ENCODE measurements around the gene CAMSAP3. TPM values are rescaled to one million over a fixed set of nuclear protein-coding genes. Genes with fewer than 3 reads are reported as not detected.

Gene CAMSAP3
- total RNA-seq, 1 experiment from 2014 or later, result 28.4 TPM

- H2BK5ac ChIP-seq (ENCODE audit: insufficient read length, low read length), result no peak overlapping the region
- H4K91ac ChIP-seq (ENCODE audit: insufficient read length, low read depth, low read length), result no peak overlapping the region
- H3K79me2 ChIP-seq (ENCODE audit: insufficient read depth, low read length), result peaks cover 28% of the 10 kb centered on the region; the same call in 1 of the 2 replicates
- TF ChIP-seq, protein P1, sequence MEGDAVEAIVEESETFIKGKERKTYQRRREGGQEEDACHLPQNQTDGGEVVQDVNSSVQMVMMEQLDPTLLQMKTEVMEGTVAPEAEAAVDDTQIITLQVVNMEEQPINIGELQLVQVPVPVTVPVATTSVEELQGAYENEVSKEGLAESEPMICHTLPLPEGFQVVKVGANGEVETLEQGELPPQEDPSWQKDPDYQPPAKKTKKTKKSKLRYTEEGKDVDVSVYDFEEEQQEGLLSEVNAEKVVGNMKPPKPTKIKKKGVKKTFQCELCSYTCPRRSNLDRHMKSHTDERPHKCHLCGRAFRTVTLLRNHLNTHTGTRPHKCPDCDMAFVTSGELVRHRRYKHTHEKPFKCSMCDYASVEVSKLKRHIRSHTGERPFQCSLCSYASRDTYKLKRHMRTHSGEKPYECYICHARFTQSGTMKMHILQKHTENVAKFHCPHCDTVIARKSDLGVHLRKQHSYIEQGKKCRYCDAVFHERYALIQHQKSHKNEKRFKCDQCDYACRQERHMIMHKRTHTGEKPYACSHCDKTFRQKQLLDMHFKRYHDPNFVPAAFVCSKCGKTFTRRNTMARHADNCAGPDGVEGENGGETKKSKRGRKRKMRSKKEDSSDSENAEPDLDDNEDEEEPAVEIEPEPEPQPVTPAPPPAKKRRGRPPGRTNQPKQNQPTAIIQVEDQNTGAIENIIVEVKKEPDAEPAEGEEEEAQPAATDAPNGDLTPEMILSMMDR (conservative IDR thresholded peaks at IDR 0.05), result no peak
- H2BK12ac ChIP-seq (ENCODE audit: insufficient read length, low read depth, low read length), result no peak overlapping the region
- DNase-seq, result no peak
- H3K79me1 ChIP-seq (ENCODE audit: insufficient read depth, low read depth, low read length, poor library complexity, severe bottlenecking), result peaks cover 20% of the 10 kb centered on the region
- H3K14ac ChIP-seq (ENCODE audit: insufficient read depth, low read length), result no peak overlapping the region
- H2BK15ac ChIP-seq (ENCODE audit: low read depth, low read length), result no peak overlapping the region
- H3K27me3 ChIP-seq (ENCODE audit: insufficient read depth, low read length), result peaks cover 2% of the 10 kb centered on the region; the same call in 1 of the 2 replicates
- no peaks in the 10 kb centered on the region; the same call in 1 of the 2 replicates for H3K27me3 Mint-ChIP-seq (ENCODE audit: low read depth)
- no peaks in the 10 kb centered on the region for H3K4me1 ChIP-seq (ENCODE audit: insufficient read depth, low read length)
- no peak overlapping the region for H3K23ac ChIP-seq (ENCODE audit: insufficient read length, low read depth, low read length)
- no peak overlapping the region for H3K27ac ChIP-seq (ENCODE audit: insufficient read length, low read depth, low read length)
- no peak overlapping the region for H3T11ph ChIP-seq (ENCODE audit: low read length)
- H3K23me2 ChIP-seq (ENCODE audit: insufficient read length, low read depth, low read length, poor library complexity, severe bottlenecking), result peaks cover 14% of the 10 kb centered on the region
- no peak overlapping the region for H2AK5ac ChIP-seq (ENCODE audit: insufficient read length, low read length)
- no peaks in the 10 kb centered on the region for H4K20me1 ChIP-seq (ENCODE audit: control insufficient read depth, insufficient read depth, insufficient read length)
- H3K9me3 ChIP-seq (ENCODE audit: control insufficient read depth, low read depth, low read length), result no peaks in the 10 kb centered on the region
- no peak overlapping the region for H3K4ac ChIP-seq (ENCODE audit: low read depth, low read length)
- H2AFZ ChIP-seq (ENCODE audit: low read length), result no peak overlapping the region
- no peak overlapping the region for H4K8ac ChIP-seq (replicated peaks; ENCODE audit: insufficient read length, low read depth, low read length)
- no CpG with 5 or more reads among the region's 34 CpGs for WGBS (ENCODE audit: extremely low coverage, insufficient read length, low lambda C conversion rate)
- H3K4me3 Mint-ChIP-seq, result no peak overlapping the region
- H3K4me2 ChIP-seq (ENCODE audit: insufficient read depth, insufficient read length, low read length), result no peak overlapping the region
- no peak overlapping the region for H3K18ac ChIP-seq (ENCODE audit: insufficient read length, low read depth, low read length)
- no peak overlapping the region for H3K27ac Mint-ChIP-seq
- H3K36me3 Mint-ChIP-seq (ENCODE audit: insufficient read depth in 1 of 3, low read depth in 3 of 3), result peaks cover 22 to 44% (median 37%) of the 10 kb centered on the region in 3 experiments; a peak in 6 of 7 replicates
- H3K9ac ChIP-seq (ENCODE audit: extremely low read depth, insufficient read length, low read length), result no peak overlapping the region
- no peaks in the 10 kb centered on the region; a peak in 2 of 5 replicates for H3K9me3 Mint-ChIP-seq
- H2BK20ac ChIP-seq (ENCODE audit: low read depth, low read length, poor library complexity, severe bottlenecking), result no peak overlapping the region
- no peak overlapping the region for H4K5ac ChIP-seq (ENCODE audit: insufficient read length, low read depth, low read length)
- no peak overlapping the region for H2BK120ac ChIP-seq (ENCODE audit: low read depth, low read length, poor library complexity, severe bottlenecking)
- peaks cover 15 to 26% of the 10 kb centered on the region in 2 experiments for H3K4me1 Mint-ChIP-seq
- H3K56ac ChIP-seq (ENCODE audit: insufficient read length, low read depth, low read length), result no peak overlapping the region
Observed at GRCh38 chr19:7625763-7626372, 30.2 kb downstream of the CAMSAP3 start.

All from H9 (cell line).